ENCODE data around the gene SPP2.

DNA sequence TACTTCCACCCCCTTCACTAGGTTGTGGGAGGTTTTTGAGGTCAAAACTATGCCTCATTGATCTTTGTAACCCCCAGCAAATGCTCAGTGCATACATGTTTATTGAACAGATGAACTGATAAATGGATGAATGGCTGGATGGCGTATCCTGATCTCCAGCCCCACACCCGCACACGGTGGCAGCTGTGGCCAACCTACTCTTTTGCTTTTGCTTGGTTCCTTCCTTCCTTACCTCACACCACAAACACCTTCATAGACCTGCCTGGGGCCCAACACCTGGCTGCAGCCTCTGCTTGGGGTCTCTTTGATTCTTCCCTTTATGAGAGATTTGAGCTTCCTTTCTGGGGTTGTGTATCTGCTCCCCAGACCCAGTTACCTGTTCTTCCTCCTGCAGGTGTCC is 25.9 kb downstream of the SPP2 start:
- TF ChIP-seq, protein P1, sequence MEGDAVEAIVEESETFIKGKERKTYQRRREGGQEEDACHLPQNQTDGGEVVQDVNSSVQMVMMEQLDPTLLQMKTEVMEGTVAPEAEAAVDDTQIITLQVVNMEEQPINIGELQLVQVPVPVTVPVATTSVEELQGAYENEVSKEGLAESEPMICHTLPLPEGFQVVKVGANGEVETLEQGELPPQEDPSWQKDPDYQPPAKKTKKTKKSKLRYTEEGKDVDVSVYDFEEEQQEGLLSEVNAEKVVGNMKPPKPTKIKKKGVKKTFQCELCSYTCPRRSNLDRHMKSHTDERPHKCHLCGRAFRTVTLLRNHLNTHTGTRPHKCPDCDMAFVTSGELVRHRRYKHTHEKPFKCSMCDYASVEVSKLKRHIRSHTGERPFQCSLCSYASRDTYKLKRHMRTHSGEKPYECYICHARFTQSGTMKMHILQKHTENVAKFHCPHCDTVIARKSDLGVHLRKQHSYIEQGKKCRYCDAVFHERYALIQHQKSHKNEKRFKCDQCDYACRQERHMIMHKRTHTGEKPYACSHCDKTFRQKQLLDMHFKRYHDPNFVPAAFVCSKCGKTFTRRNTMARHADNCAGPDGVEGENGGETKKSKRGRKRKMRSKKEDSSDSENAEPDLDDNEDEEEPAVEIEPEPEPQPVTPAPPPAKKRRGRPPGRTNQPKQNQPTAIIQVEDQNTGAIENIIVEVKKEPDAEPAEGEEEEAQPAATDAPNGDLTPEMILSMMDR (IDR thresholded peaks at IDR 0.05): no peak
- TF ChIP-seq, protein P2, sequence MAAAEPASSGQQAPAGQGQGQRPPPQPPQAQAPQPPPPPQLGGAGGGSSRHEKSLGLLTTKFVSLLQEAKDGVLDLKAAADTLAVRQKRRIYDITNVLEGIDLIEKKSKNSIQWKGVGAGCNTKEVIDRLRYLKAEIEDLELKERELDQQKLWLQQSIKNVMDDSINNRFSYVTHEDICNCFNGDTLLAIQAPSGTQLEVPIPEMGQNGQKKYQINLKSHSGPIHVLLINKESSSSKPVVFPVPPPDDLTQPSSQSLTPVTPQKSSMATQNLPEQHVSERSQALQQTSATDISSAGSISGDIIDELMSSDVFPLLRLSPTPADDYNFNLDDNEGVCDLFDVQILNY (CRISPR knock-in tag; IDR thresholded peaks at IDR 0.05): no peak
- TF ChIP-seq, protein P3, sequence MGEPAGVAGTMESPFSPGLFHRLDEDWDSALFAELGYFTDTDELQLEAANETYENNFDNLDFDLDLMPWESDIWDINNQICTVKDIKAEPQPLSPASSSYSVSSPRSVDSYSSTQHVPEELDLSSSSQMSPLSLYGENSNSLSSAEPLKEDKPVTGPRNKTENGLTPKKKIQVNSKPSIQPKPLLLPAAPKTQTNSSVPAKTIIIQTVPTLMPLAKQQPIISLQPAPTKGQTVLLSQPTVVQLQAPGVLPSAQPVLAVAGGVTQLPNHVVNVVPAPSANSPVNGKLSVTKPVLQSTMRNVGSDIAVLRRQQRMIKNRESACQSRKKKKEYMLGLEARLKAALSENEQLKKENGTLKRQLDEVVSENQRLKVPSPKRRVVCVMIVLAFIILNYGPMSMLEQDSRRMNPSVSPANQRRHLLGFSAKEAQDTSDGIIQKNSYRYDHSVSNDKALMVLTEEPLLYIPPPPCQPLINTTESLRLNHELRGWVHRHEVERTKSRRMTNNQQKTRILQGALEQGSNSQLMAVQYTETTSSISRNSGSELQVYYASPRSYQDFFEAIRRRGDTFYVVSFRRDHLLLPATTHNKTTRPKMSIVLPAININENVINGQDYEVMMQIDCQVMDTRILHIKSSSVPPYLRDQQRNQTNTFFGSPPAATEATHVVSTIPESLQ (CRISPR knock-in tag; IDR thresholded peaks at IDR 0.05): no peak
- TF ChIP-seq, protein P4, sequence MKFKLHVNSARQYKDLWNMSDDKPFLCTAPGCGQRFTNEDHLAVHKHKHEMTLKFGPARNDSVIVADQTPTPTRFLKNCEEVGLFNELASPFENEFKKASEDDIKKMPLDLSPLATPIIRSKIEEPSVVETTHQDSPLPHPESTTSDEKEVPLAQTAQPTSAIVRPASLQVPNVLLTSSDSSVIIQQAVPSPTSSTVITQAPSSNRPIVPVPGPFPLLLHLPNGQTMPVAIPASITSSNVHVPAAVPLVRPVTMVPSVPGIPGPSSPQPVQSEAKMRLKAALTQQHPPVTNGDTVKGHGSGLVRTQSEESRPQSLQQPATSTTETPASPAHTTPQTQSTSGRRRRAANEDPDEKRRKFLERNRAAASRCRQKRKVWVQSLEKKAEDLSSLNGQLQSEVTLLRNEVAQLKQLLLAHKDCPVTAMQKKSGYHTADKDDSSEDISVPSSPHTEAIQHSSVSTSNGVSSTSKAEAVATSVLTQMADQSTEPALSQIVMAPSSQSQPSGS (CRISPR knock-in tag; IDR thresholded peaks at IDR 0.05; ENCODE audit: borderline replicate concordance, low read depth): no peak

Measured in WTC11 (cell line).